ENCODE measurements around the gene TRAIP.

The TRAIP gene

GRCh38 chr3:49865198-49865784, 8.9 kb upstream of the TRAIP start:
- Histone ChIP-seq H3K4me1 (ENCODE audit: low read length) (no peaks in the 10 kb centered on the region; the same call in 1 of the 2 replicates), H3K79me2 (ENCODE audit: low read length) (no peaks in the 10 kb centered on the region), H3K9ac (ENCODE audit: low read length) (no peak overlapping the region)

GRCh38 chr3:49864505-49864904, 8.1 kb upstream of the TRAIP start:
- no peak overlapping the region for H3K4me2 ChIP-seq (ENCODE audit: low read length)
- H3K27me3 ChIP-seq (ENCODE audit: low read depth, low read length) = peaks cover 50% of the 10 kb centered on the region
- H3K9ac ChIP-seq (ENCODE audit: low read length) = no peak overlapping the region
- H3K79me2 ChIP-seq (ENCODE audit: low read length) = no peaks in the 10 kb centered on the region
- H4K20me1 ChIP-seq (ENCODE audit: insufficient read depth, low read length) = no peaks in the 10 kb centered on the region
- no peaks in the 10 kb centered on the region for H3K9me3 ChIP-seq (ENCODE audit: insufficient read depth, low read length)
- no peak overlapping the region for H2AFZ ChIP-seq (ENCODE audit: low read depth, low read length)
- H3K36me3 ChIP-seq (replicated peaks; ENCODE audit: low read depth, low read length) = no peaks in the 10 kb centered on the region
- H3K4me3 ChIP-seq (ENCODE audit: low read length) = no peak overlapping the region
- H3K4me1 ChIP-seq (ENCODE audit: low read length) = no peaks in the 10 kb centered on the region; the same call in 1 of the 2 replicates
- TF ChIP-seq CTCF (IDR thresholded peaks at IDR 0.05; ENCODE audit: low read depth, low read length) = no peak
- TF ChIP-seq EZH2phosphoT487 (IDR thresholded peaks at IDR 0.05; ENCODE audit: low read depth) = no peak
- no peak overlapping the region for H3K27ac ChIP-seq (ENCODE audit: low read length)

More at GRCh38 chr3:49865198-49865784, 8.9 kb upstream of the TRAIP start:
- Histone ChIP-seq H4K20me1 (ENCODE audit: insufficient read depth, low read length) (no peaks in the 10 kb centered on the region), H3K4me2 (ENCODE audit: low read length) (no peak overlapping the region), H3K27me3 (ENCODE audit: low read depth, low read length) (peaks cover 52% of the 10 kb centered on the region), H2AFZ (ENCODE audit: low read depth, low read length) (no peak overlapping the region), H3K36me3 (replicated peaks; ENCODE audit: low read depth, low read length) (no peaks in the 10 kb centered on the region), H3K4me3 (ENCODE audit: low read length) (no peak overlapping the region), H3K27ac (ENCODE audit: low read length) (no peak overlapping the region), H3K9me3 (ENCODE audit: insufficient read depth, low read length) (no peaks in the 10 kb centered on the region)
- no peak for TF ChIP-seq EZH2phosphoT487 (IDR thresholded peaks at IDR 0.05; ENCODE audit: low read depth)
- no peak for TF ChIP-seq CTCF (IDR thresholded peaks at IDR 0.05; ENCODE audit: low read depth, low read length)

GRCh38 chr3:49859576-49860305, 3.4 kb upstream of the TRAIP start:
- Histone ChIP-seq H3K36me3 (replicated peaks; ENCODE audit: low read depth, low read length) (no peaks in the 10 kb centered on the region), H3K9me3 (ENCODE audit: insufficient read depth, low read length) (no peaks in the 10 kb centered on the region), H4K20me1 (ENCODE audit: insufficient read depth, low read length) (no peaks in the 10 kb centered on the region), H3K27ac (ENCODE audit: low read length) (no peak overlapping the region), H3K9ac (ENCODE audit: low read length) (no peak overlapping the region), H3K4me2 (ENCODE audit: low read length) (no peak overlapping the region), H3K27me3 (ENCODE audit: low read depth, low read length) (peaks cover 21% of the 10 kb centered on the region), H3K4me3 (ENCODE audit: low read length) (no peak overlapping the region), H3K4me1 (ENCODE audit: low read length) (peaks cover 10% of the 10 kb centered on the region), H2AFZ (ENCODE audit: low read depth, low read length) (no peak overlapping the region), H3K79me2 (ENCODE audit: low read length) (peaks cover 16% of the 10 kb centered on the region)
- TF ChIP-seq EZH2phosphoT487 (IDR thresholded peaks at IDR 0.05; ENCODE audit: low read depth) = no peak
- TF ChIP-seq CTCF (IDR thresholded peaks at IDR 0.05; ENCODE audit: low read depth, low read length) = no peak

- Histone ChIP-seq H3K4me1 (ENCODE audit: low read length) (peaks cover 10% of the 10 kb centered on the region), H3K79me2 (ENCODE audit: low read length) (peaks cover 31% of the 10 kb centered on the region), H3K36me3 (replicated peaks; ENCODE audit: low read depth, low read length) (no peaks in the 10 kb centered on the region), H3K9me3 (ENCODE audit: insufficient read depth, low read length) (no peaks in the 10 kb centered on the region), H2AFZ (ENCODE audit: low read depth, low read length) (no peak overlapping the region), H3K27ac (ENCODE audit: low read length) (no peak overlapping the region), H3K4me2 (ENCODE audit: low read length) (peak overlapping the region; percentile 77), H3K27me3 (ENCODE audit: low read depth, low read length) (no peaks in the 10 kb centered on the region), H4K20me1 (ENCODE audit: insufficient read depth, low read length) (no peaks in the 10 kb centered on the region), H3K4me3 (ENCODE audit: low read length) (peak overlapping the region; percentile 82), H3K9ac (ENCODE audit: low read length) (peak overlapping the region; percentile 67)
- TF ChIP-seq CTCF (IDR thresholded peaks at IDR 0.05; ENCODE audit: low read depth, low read length) (no peak), EZH2phosphoT487 (IDR thresholded peaks at IDR 0.05; ENCODE audit: low read depth) (no peak)
These were observed 702 bp downstream of the TRAIP start for GRCh38 chr3:49855662-49856061.
